Measurements from ENCODE around the gene LDLRAD4. TPM values are rescaled to one million over a fixed set of nuclear protein-coding genes. Genes with fewer than 3 reads are reported as not detected.

Gene LDLRAD4
- total RNA-seq, 2 donors from 2014 or later: 11.7 to 17.0 TPM

DNA sequence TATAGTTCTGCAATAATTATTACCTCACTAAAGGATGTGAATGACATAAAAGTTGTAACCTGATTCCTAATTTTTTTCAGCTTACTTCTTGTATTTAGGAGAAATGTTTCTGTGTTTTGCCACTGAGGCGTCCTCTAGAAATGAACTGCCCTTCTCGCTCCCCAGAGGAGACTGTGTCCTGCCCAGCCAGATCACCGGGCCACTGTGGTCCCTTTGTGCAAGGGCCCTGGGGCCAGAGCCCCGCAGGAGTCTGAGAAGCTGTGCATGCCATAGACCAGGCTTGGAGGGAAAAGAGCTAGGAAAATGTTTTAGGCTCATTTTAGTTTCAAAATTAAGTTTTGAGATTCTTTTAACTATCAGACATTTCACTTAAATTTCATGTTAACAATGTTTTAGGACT is 31.1 kb upstream of the LDLRAD4 start:
- Histone ChIP-seq H3K9me3 (no peaks in the 10 kb centered on the region), H3K9ac (ENCODE audit: low read depth in 2 of 2, low read length in 2 of 2) (no peak overlapping the region), H3K4me3 (no peak overlapping the region), H3K27me3 (no peaks in the 10 kb centered on the region), H3K36me3 (no peaks in the 10 kb centered on the region), H3K27ac (no peak overlapping the region), H3K4me1 (no peaks in the 10 kb centered on the region)
- TF ChIP-seq CTCF (IDR thresholded peaks at IDR 0.05): no peak
- intact Hi-C loops (cut with DNase I): no loop called here
- DNase-seq: no peak

DNA sequence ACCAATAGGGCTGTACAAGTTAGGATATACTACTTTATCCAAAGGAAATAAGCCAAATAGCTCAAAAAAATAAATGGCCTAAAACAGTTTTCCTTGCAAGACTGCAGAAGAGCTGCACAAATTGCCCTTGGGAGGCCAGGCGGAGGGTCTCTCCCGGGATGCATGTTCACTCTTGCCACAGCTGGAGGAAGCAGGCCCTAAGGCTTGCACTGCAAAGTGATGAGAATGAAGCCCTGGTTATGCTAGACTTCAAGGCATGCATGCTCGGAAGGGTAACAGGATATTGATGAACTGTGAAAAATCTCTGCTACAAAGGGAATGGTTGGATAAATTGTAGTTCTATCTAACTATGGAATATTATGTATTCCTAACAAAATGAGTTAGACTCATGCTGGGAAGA is 27.5 kb upstream of the LDLRAD4 start:
- intact Hi-C loops (cut with DNase I): no loop called here
- Histone ChIP-seq H3K4me3 (no peak overlapping the region), H3K9me3 (no peaks in the 10 kb centered on the region), H3K27me3 (no peaks in the 10 kb centered on the region), H3K4me1 (no peaks in the 10 kb centered on the region), H3K27ac (no peak overlapping the region), H3K9ac (ENCODE audit: low read depth in 2 of 2, low read length in 2 of 2) (no peak overlapping the region), H3K36me3 (no peaks in the 10 kb centered on the region)
- no peak for TF ChIP-seq CTCF (IDR thresholded peaks at IDR 0.05)
- DNase-seq: no peak

GRCh38 chr18:13191779-13192178 is 26.8 kb upstream of the LDLRAD4 start:
- Histone ChIP-seq H3K36me3 (no peaks in the 10 kb centered on the region), H3K9ac (ENCODE audit: low read depth in 2 of 2, low read length in 2 of 2) (no peak overlapping the region), H3K27me3 (no peaks in the 10 kb centered on the region), H3K27ac (no peak overlapping the region), H3K4me3 (no peak overlapping the region), H3K9me3 (no peaks in the 10 kb centered on the region), H3K4me1 (no peaks in the 10 kb centered on the region)
- TF ChIP-seq CTCF (IDR thresholded peaks at IDR 0.05): no peak
- no peak for DNase-seq
- intact Hi-C loops (cut with DNase I): no loop called here

GRCh38 chr18:13192970-13193369 is 25.6 kb upstream of the LDLRAD4 start:
- H3K4me3 ChIP-seq: no peak overlapping the region
- no peak for DNase-seq
- H3K27ac ChIP-seq: no peak overlapping the region
- no peak overlapping the region for H3K9ac ChIP-seq (ENCODE audit: low read depth in 2 of 2, low read length in 2 of 2)
- H3K36me3 ChIP-seq: no peaks in the 10 kb centered on the region
- intact Hi-C loops (cut with DNase I): no loop called here
- no peaks in the 10 kb centered on the region for H3K9me3 ChIP-seq
- TF ChIP-seq CTCF (IDR thresholded peaks at IDR 0.05): no peak
- no peaks in the 10 kb centered on the region for H3K4me1 ChIP-seq
- no peaks in the 10 kb centered on the region for H3K27me3 ChIP-seq

GRCh38 chr18:13194239-13194638 is 24.3 kb upstream of the LDLRAD4 start:
- H3K36me3 ChIP-seq: no peaks in the 10 kb centered on the region
- H3K27ac ChIP-seq: no peak overlapping the region
- no peak overlapping the region for H3K9ac ChIP-seq (ENCODE audit: low read depth in 2 of 2, low read length in 2 of 2)
- no peaks in the 10 kb centered on the region for H3K9me3 ChIP-seq
- no peak overlapping the region for H3K4me3 ChIP-seq
- no peaks in the 10 kb centered on the region for H3K27me3 ChIP-seq
- H3K4me1 ChIP-seq: no peaks in the 10 kb centered on the region
- no peak for TF ChIP-seq CTCF (IDR thresholded peaks at IDR 0.05)
- intact Hi-C loops (cut with DNase I): no loop called here
- DNase-seq: no peak

DNA sequence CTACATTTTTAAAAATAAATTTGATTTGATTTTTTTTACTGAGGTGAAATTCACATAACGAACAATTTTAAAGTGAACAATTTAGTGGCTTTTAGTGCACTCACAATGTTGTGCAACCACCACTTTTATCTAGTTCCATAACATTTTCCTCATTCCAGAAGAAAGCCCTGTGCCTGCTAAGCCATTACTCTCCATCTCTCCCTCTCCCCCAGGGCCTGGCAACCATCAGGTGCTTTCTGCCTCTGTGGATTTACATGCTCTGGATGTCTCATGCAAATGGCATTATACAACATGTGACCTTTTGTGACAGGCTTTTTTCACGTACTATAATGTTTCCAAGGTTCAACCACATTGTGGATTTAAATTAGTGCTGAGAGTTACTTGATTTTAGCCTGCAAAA is 19.9 kb upstream of the LDLRAD4 start:
- intact Hi-C loops (cut with DNase I): no loop called here

More for the DNA sequence above, 19.9 kb upstream of the LDLRAD4 start:
- TF ChIP-seq CTCF (IDR thresholded peaks at IDR 0.05): no peak
- Histone ChIP-seq H3K4me3 (no peak overlapping the region), H3K9ac (ENCODE audit: low read depth in 2 of 2, low read length in 2 of 2) (no peak overlapping the region), H3K9me3 (no peaks in the 10 kb centered on the region), H3K36me3 (no peaks in the 10 kb centered on the region), H3K27ac (no peak overlapping the region), H3K4me1 (no peaks in the 10 kb centered on the region), H3K27me3 (no peaks in the 10 kb centered on the region)
- no peak for DNase-seq
